ENCODE data around the gene TGFB1I1.

Gene TGFB1I1

DNA sequence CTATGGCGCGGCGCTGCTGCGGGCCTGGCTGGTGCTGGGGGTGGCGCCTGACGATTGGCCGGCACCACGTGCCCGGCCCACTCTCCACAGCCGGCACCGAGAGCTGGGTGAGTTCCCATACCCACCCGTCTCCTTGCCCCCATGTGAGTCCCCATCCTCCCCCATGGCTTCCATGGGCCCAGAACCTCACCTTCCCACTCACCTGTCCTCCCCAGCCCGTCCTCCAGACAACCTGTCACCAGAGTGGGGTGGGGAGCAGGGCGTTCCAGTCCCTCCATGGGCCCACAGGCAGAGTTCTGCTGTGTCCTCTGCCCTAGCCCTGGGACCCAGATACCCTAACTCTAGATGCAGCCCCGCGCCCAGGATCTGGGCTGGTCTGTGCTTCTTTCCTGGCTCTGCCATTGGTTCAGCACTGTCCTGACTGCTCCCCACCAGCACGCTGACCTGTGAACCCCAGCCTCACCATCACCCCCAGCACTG is 7.1 kb upstream of the TGFB1I1 start:
- TF ChIP-seq POLR2A (IDR thresholded peaks at IDR 0.05; ENCODE audit: low read depth, low read length), result no peak
- no peak for TF ChIP-seq POLR2AphosphoS5 (IDR thresholded peaks at IDR 0.05; ENCODE audit: low read depth, low read length)
- TF ChIP-seq TAF1 (IDR thresholded peaks at IDR 0.05; ENCODE audit: borderline replicate concordance, low read depth, low read length), result no peak
- DNase-seq (ENCODE audit: insufficient read length), result no peak
- no peak for FAIRE-seq

DNA sequence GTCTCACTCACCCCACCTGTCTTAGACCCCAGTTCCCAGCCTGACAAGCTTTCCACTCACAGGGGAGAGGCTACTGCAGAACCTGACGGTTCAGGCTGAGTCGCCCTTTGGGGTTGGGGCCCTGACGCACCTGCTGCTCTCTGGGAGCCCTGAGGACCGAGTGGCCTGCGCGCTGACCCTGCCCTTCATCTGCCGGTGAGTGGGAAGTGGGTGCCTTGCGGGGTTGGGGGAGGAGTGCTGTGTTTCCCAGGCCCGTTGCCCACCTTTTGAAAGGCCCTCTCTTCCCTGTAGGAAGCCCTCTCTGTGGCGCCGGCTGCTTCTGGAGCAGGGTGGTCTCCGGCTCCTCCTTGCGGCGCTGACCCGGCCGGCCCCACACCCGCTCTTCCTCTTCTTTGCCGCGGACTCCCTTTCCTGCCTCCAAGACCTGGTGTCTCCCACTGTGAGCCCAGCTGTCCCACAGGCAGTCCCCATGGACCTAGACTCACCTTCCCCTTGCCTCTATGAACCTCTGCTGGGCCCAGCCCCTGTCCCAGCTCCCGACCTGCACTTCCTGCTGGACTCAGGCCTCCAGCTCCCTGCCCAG is 6.1 kb upstream of the TGFB1I1 start:
- TF ChIP-seq TAF1 (IDR thresholded peaks at IDR 0.05; ENCODE audit: borderline replicate concordance, low read depth, low read length), result no peak
- TF ChIP-seq POLR2AphosphoS5 (IDR thresholded peaks at IDR 0.05; ENCODE audit: low read depth, low read length), result no peak
- TF ChIP-seq POLR2A (IDR thresholded peaks at IDR 0.05; ENCODE audit: low read depth, low read length), result no peak
- no peak for DNase-seq (ENCODE audit: insufficient read length)
- FAIRE-seq, result no peak

DNA sequence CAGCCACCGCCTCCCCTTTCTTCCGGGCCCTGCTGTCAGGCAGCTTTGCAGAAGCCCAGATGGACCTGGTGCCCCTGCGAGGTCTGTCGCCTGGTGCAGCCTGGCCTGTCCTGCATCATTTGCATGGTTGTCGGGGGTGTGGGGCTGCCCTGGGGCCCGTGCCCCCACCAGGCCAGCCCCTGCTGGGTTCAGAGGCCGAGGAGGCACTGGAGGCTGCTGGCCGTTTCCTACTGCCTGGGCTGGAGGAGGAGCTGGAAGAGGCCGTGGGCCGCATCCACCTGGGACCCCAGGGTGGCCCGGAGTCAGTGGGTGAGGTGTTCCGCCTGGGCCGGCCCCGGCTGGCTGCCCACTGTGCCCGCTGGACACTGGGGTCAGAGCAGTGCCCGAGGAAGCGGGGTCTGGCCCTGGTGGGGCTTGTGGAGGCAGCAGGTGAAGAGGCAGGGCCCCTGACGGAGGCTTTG is 5.5 kb upstream of the TGFB1I1 start:
- TF ChIP-seq POLR2AphosphoS5 (IDR thresholded peaks at IDR 0.05; ENCODE audit: low read depth, low read length) (no peak), TAF1 (IDR thresholded peaks at IDR 0.05; ENCODE audit: borderline replicate concordance, low read depth, low read length) (no peak), POLR2A (IDR thresholded peaks at IDR 0.05; ENCODE audit: low read depth, low read length) (no peak)
- DNase-seq (ENCODE audit: insufficient read length), result no peak
- FAIRE-seq, result no peak

DNA sequence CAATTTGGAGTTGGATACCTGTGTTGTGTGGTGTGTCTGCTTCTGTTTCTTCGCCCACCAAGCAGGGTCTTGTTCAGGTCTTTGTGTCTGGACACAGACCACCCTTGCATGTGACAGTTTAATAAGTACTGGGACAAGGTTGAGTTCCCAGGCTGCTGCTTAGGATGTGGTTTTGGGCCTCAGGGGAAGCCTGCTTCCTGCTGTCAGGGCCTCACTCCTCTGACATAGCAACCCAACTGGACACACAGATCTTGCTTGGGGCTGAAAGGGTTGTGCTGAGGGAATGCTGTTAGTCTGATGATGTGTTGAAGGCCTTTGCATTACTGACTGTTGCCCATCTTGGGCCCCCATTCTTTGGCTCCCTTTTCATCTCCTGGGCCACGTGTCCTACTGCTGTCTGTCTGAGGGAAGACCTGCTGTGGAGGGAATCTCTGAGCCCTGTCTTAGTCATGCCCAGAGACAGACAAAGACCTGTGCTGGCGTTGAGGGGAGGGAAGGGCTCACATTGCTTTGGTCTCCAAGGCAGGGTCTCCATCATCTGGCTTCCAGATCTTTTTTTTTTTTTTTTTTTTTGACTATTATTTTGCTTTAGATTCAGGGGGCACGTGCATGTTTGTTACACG is 4.7 kb upstream of the TGFB1I1 start:
- FAIRE-seq (no peak), DNase-seq (ENCODE audit: insufficient read length) (no peak)
- no peak for TF ChIP-seq TAF1 (IDR thresholded peaks at IDR 0.05; ENCODE audit: borderline replicate concordance, low read depth, low read length)
- no peak; the same call in 1 of the 2 replicates for TF ChIP-seq POLR2A (IDR thresholded peaks at IDR 0.05; ENCODE audit: low read depth, low read length)
- TF ChIP-seq POLR2AphosphoS5 (IDR thresholded peaks at IDR 0.05; ENCODE audit: low read depth, low read length), result no peak

DNA sequence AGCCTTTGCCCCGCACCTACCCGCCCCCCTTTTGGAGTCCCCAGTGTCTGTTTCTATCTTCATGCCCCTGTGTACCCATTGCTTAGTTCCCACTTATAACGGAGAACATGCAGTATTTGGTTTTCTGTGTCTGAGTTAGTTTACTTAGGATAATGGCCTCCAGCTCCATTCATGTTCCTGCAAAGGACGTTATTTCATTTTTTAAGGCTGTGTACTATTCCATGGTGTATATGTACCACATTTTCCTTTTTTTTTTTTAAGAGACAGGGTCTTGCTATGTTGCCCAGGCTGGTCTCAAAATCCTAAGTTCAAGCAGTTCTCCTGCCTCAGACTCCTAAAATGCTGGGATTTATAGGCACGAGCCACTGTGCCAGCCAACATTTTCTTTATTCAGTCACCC is 4.1 kb upstream of the TGFB1I1 start:
- TF ChIP-seq POLR2AphosphoS5 (IDR thresholded peaks at IDR 0.05; ENCODE audit: low read depth, low read length) (no peak), POLR2A (IDR thresholded peaks at IDR 0.05; ENCODE audit: low read depth, low read length) (no peak), TAF1 (IDR thresholded peaks at IDR 0.05; ENCODE audit: borderline replicate concordance, low read depth, low read length) (no peak)
- FAIRE-seq, result no peak
- DNase-seq (ENCODE audit: insufficient read length), result no peak

DNA sequence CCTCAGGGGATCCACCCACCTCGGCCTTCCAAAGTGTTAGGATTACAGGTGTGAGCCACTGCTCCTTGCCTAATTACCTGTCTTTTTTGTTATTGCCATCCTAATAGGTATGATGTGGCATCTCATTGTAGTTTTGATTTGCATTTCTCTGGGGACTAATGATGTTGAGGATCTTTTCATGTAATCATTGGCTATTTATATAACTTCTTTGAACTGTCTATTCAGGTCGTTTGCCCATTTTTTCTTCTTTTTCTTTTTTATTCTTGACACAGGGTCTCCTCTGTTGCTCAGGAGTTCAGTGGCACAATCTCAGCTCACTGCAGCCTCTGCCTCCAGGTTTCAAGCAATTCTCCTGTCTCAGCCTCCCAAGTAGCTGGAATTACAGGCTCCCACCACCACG is 1.3 kb upstream of the TGFB1I1 start:
- FAIRE-seq (no peak), DNase-seq (ENCODE audit: insufficient read length) (no peak)
- TF ChIP-seq TAF1 (IDR thresholded peaks at IDR 0.05; ENCODE audit: borderline replicate concordance, low read depth, low read length) (no peak), POLR2A (IDR thresholded peaks at IDR 0.05; ENCODE audit: low read depth, low read length) (no peak), POLR2AphosphoS5 (IDR thresholded peaks at IDR 0.05; ENCODE audit: low read depth, low read length) (no peak)

DNA sequence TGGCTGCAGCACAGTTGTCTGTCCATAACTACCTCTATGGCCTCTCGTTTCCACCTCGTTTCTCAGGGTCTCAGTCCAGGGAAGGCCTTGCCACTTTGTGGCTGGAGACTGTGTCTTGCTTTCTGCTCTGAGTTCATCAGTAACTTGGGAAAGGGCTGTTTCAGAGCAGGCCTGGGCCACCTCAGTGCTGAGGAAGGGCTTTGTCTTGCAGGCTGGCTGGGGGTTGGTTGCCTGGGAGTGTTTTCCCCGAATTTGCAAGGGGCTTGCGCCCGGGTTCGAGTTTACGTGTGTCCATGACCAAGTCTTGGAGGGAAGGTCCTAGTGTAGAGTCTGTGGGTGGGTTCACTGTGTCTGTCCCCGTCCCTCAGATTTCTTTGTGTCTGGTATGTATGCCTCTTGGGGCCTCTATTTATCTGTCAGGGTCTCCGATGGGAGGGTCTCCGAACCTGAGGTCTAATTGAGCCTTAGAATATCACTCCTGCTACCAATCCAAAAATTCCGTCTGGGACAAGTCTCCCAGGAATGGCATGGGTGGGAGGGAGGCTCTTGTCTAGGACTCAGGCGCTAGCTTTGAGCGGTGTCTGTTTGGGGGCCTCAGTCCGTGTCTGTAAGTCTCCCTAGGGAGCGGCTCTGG is 594 bp upstream of the TGFB1I1 start:
- FAIRE-seq (no peak), DNase-seq (ENCODE audit: insufficient read length) (no peak)
- no peak for TF ChIP-seq TAF1 (IDR thresholded peaks at IDR 0.05; ENCODE audit: borderline replicate concordance, low read depth, low read length)

DNA sequence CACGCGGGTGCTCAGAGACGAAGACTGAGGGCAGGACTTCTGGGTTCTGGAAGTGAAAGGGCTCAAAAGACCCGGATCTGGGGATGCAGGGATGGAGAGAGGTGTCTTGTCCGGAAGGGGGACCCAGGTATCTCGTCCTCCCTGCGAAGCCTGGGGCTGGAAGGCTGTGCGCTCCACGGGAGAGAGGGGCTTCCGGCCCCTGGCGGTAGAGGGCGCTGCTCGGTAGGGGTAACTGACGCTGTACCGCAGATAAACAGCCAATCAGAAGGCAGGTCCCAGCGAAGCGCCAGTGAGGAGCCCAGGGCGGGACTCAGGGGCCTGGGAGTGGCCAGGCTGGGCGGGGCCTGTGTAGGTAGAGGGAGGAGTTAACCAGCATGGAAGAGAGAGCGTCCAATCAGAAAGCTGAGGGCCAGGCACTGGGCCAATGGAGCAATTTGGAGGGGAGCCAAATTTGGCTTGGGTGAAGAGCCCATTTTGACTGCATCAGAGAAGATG is 804 bp downstream of the TGFB1I1 start:
- DNase-seq (ENCODE audit: insufficient read length) (no peak), FAIRE-seq (no peak)
- TF ChIP-seq POLR2AphosphoS5 (IDR thresholded peaks at IDR 0.05; ENCODE audit: low read depth, low read length) (no peak), TAF1 (IDR thresholded peaks at IDR 0.05; ENCODE audit: borderline replicate concordance, low read depth, low read length) (no peak), POLR2A (IDR thresholded peaks at IDR 0.05; ENCODE audit: low read depth, low read length) (no peak)

DNA sequence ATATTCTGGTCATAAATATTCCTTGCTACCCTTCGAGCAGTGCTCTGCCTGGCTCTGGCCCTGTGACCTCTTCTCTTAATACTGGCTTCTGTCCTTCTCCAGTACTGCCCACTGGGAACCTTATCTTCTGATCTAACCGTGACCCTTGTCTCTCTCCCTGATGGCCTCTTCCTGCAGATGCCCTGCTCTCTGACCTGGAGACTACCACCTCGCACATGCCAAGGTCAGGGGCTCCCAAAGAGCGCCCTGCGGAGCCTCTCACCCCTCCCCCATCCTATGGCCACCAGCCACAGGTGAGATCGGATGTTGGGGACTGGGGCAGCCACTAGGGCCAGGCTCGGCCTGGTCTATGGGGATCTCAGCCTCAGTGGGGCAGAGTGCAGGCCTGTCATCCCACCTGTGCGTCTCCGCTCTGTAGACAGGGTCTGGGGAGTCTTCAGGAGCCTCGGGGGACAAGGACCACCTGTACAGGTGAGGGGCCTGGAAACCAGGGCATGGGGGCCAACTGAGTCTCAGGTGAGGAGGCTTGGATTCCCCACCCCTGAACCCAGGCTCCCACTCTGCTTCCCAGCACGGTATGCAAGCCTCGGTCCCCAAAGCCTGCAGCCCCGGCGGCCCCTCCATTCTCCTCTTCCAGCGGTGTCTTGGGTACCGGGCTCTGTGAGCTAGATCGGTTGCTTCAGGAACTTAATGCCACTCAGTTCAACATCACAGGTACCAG is 1.5 kb downstream of the TGFB1I1 start:
- FAIRE-seq (no peak), DNase-seq (ENCODE audit: insufficient read length) (no peak)
- no peak for TF ChIP-seq POLR2A (IDR thresholded peaks at IDR 0.05; ENCODE audit: low read depth, low read length)
- TF ChIP-seq TAF1 (IDR thresholded peaks at IDR 0.05; ENCODE audit: borderline replicate concordance, low read depth, low read length), result no peak
- TF ChIP-seq POLR2AphosphoS5 (IDR thresholded peaks at IDR 0.05; ENCODE audit: low read depth, low read length), result no peak

DNA sequence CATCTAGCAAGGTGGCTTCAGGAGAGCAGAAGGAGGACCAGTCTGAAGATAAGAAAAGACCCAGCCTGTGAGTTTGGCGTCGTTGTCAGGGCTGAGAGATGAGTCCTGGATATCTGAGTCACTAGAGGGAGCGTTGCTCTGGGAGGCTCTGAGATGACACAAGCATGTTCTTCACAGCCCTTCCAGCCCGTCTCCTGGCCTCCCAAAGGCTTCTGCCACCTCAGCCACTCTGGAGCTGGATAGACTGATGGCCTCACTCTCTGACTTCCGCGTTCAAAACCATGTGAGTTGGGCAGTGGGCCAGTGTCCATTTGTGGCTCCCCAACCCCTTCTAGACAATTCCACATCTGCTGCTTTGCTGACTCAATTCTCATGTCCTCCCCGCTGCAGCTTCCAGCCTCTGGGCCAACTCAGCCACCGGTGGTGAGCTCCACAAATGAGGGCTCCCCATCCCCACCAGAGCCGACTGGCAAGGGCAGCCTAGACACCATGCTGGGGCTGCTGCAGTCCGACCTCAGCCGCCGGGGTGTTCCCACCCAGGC is 2.3 kb downstream of the TGFB1I1 start:
- FAIRE-seq (no peak), DNase-seq (ENCODE audit: insufficient read length) (no peak)
- TF ChIP-seq POLR2AphosphoS5 (IDR thresholded peaks at IDR 0.05; ENCODE audit: low read depth, low read length) (no peak), POLR2A (IDR thresholded peaks at IDR 0.05; ENCODE audit: low read depth, low read length) (no peak), TAF1 (IDR thresholded peaks at IDR 0.05; ENCODE audit: borderline replicate concordance, low read depth, low read length) (no peak)
